Fibroblast of villous mesenchyme (primary cell): Measurements from ENCODE around the gene COL13A1. TPM values are rescaled to one million over a fixed set of nuclear protein-coding genes. Genes with fewer than 3 reads are reported as not detected.

Source experiments
- DNase-seq: peaks from one replicate; pipeline ENCODE4 v3.0.0-alpha.2; 2010; ENCODE audit warnings: low read depth
- H3K4me3 ChIP-seq: 2 replicates; pipeline ENCODE4 v1.5.1; 2011; ENCODE audit warnings: low read depth, mild to moderate bottlenecking, low read length
- total RNA-seq: library from RNA; depleted of rRNA; stranded (reverse); fragments of >200 nt; gene quantifications from 2 replicates; pipeline ENCODE4 v1.2.3, GENCODE V29; 2012
- TF ChIP-seq, protein P1 (sequence below): IDR thresholded peaks from 2 replicates; pipeline ENCODE4 v1.5.1; 2012; ENCODE audit warnings: low read depth, mild to moderate bottlenecking, low read length; ENCODE audit not compliant: insufficient read depth

COL13A1 gene
- total RNA-seq, 1 donor = 3.5 TPM

DNA sequence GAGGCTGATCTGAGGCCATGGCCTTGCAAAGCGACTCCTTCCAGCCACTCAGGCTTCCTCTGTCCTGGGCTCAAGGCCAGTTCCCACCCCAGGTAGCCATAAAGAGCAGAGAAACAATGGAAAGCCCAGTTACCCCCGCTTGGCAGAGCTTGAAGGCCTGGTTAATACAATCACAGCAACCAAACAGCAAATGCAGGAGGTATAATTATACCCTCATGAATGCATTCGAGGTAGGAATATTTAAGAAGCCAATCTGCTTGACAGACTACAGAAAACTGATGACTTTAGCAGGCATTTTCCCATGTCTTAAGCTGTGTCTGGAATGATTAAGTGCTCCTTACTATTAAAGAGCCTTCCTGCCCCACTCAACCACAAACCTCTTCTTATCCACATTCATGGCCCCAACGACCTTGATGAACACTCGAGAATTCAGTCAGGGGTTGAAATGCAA is 136.9 kb downstream of the COL13A1 start:
- no peak for DNase-seq
- TF ChIP-seq, protein P1, sequence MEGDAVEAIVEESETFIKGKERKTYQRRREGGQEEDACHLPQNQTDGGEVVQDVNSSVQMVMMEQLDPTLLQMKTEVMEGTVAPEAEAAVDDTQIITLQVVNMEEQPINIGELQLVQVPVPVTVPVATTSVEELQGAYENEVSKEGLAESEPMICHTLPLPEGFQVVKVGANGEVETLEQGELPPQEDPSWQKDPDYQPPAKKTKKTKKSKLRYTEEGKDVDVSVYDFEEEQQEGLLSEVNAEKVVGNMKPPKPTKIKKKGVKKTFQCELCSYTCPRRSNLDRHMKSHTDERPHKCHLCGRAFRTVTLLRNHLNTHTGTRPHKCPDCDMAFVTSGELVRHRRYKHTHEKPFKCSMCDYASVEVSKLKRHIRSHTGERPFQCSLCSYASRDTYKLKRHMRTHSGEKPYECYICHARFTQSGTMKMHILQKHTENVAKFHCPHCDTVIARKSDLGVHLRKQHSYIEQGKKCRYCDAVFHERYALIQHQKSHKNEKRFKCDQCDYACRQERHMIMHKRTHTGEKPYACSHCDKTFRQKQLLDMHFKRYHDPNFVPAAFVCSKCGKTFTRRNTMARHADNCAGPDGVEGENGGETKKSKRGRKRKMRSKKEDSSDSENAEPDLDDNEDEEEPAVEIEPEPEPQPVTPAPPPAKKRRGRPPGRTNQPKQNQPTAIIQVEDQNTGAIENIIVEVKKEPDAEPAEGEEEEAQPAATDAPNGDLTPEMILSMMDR = no peak
- no peak overlapping the region for H3K4me3 ChIP-seq

DNA sequence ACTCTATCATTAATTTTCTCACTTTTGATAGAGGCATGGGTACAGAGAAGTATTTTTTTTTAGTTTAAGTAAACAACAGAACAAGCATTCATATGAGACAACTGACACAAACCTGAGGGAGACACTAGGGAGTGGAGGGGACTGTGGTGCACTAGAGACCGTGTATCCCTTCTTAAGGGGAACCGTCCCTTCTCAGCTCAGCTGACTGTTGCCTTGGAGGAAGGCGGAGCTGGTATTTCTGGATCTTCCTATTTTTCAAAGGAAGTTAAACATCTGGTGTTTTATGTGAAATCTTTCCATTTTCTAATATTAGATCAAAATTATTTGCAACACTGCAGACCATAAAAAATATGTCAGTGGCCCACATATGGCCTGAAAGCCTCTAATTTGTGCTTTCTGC is 137.4 kb downstream of the COL13A1 start:
- TF ChIP-seq, protein P1 = no peak
- DNase-seq = no peak
- H3K4me3 ChIP-seq = no peak overlapping the region

DNA sequence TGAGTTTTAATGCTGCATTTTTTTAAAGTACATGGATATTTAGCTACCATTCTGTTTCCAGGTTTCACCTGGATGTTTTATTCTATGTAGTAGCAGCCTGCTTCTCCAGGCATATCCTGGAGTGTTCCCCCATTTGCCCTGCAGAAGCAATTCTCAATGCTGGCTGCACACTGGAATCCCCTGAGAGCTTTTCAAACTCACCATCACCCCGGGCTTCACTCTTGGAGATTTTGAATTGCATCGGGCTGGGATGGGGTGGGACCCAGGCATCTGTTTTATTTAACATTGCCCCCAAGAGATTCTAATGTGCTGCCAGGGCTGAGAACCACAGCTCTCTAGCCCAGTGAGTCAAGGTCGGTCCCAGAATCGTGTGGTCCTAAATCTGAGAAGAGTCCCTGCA is 137.8 kb downstream of the COL13A1 start:
- DNase-seq = no peak
- no peak overlapping the region for H3K4me3 ChIP-seq
- TF ChIP-seq, protein P1 = no peak

DNA sequence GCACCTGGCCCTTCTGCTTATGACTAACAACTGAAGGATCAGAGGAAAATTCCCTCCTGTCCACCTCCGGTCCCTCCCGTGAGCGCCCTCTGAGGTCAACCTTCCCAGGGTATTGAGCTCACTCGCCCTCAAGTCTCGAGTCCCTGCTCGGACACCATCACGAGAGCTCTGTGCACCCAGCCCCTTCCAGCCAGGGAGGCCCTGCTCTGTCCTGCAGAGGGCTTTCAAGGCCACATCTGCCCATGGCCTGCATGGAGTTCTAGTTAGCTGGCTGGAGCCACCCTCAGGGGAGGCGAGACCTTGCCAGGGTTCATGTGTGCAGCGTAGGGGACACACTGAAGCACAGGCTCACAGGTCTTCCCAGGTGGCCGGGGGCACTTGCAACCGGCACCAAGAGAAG is 140.0 kb downstream of the COL13A1 start:
- TF ChIP-seq, protein P1 = no peak
- no peak overlapping the region for H3K4me3 ChIP-seq
- DNase-seq = no peak

DNA sequence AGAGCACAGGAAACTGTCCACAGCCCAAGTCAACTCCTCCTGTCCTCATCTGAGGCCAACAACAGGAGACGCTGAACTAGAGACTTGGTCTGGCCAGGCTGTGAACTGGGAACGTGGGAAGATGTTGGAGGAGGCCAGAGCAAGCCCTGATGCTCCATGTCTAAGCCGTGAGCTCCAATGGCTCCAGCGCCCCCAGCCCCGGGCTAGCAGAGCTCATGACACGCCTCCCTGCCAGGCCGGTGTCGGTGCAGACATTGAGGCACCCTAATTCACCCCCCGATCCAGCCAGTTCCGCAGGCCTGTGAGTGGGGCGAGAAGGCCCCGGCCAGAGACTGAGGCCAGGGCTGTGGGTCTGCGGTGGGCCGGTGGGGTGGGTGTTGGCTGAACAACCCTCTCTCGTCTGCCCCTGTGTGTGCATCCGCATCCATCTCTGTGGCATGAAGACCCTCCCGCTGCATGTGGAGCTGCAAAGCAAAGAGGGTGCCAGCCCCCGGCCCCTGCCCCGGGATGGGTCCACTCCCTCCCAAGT is 141.7 kb downstream of the COL13A1 start:
- TF ChIP-seq, protein P1 = no peak
- no peak overlapping the region for H3K4me3 ChIP-seq
- no peak for DNase-seq

DNA sequence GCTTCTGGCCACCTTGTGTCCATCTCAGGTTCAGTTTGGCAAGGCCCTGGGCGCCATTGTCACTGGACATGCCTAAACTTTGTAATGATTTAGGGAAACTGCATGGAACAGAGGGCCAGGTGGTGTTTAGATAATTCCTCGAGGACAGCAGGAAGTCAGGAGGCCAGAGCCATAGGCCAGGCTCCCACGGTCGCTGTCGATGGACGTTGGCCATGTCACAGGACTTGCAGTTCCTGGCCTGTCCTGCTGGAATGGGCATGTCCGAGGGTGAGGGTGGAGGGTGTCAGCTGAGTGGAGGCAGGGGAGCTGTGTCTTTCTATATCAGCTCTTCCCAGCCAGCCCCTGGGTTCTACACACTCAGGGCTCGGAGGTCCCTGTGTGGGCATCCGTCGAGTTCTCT is 143.1 kb downstream of the COL13A1 start:
- DNase-seq = no peak
- TF ChIP-seq, protein P1 = no peak
- H3K4me3 ChIP-seq = no peak overlapping the region

DNA sequence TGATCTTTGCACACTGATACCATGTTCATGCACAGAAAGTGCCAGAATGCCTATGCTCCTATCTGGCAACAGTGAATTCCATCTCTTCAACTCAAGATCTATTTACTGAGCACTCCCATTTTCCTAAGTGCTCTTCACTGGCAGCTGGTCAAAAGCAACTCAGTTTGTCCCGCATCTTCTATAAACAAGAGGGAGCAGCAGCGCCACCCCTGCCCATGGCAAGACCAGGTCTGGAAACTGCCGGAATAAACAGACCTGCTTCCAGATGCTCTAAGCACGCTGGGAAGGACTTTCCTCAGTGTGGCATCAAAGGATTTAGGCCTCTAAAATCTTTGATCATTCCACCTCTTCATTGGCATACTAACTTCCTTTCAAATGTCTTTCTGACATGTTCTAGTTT is 146.6 kb downstream of the COL13A1 start:
- TF ChIP-seq, protein P1 = no peak
- DNase-seq = no peak
- no peak overlapping the region for H3K4me3 ChIP-seq
